ENCODE results near the gene STXBP4.

DNA sequence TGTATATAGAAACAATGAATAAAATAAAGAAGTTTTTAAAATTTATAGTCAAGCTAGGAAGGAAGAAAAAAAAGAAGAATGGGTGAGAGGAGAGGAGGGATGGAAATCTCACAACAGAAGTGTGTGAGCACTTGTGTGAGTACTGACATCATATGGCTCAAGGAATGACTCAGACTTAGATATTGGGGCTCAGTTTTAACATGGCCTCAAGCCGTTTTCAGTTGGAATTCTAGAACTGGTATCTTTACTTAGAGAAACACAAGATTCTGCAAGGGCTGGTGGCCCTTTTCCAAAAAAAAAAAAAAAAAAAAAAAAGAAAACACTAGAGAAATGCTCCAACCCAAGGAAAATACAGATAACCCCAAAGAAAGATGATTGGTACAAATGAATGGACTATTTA lies 55.1 kb downstream of the STXBP4 start:
- TF ChIP-seq, protein P1, sequence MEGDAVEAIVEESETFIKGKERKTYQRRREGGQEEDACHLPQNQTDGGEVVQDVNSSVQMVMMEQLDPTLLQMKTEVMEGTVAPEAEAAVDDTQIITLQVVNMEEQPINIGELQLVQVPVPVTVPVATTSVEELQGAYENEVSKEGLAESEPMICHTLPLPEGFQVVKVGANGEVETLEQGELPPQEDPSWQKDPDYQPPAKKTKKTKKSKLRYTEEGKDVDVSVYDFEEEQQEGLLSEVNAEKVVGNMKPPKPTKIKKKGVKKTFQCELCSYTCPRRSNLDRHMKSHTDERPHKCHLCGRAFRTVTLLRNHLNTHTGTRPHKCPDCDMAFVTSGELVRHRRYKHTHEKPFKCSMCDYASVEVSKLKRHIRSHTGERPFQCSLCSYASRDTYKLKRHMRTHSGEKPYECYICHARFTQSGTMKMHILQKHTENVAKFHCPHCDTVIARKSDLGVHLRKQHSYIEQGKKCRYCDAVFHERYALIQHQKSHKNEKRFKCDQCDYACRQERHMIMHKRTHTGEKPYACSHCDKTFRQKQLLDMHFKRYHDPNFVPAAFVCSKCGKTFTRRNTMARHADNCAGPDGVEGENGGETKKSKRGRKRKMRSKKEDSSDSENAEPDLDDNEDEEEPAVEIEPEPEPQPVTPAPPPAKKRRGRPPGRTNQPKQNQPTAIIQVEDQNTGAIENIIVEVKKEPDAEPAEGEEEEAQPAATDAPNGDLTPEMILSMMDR (IDR thresholded peaks at IDR 0.05): no peak
- TF ChIP-seq POLR2AphosphoS5 (IDR thresholded peaks at IDR 0.05) (no peak), POLR2A (IDR thresholded peaks at IDR 0.05) (no peak), EP300 (IDR thresholded peaks at IDR 0.05) (no peak)
